SKM-1 (cell line): ENCODE results near the gene CDH6.
A peak's percentile ranks its signal among the peaks of the same experiment; 100 is the strongest.

Source experiments
- DNase-seq: peaks from one replicate; lab custom pipeline; 2025; ENCODE audit not compliant: unreplicated experiment; lab: John Stamatoyannopoulos, UW

CDH6 gene

DNA sequence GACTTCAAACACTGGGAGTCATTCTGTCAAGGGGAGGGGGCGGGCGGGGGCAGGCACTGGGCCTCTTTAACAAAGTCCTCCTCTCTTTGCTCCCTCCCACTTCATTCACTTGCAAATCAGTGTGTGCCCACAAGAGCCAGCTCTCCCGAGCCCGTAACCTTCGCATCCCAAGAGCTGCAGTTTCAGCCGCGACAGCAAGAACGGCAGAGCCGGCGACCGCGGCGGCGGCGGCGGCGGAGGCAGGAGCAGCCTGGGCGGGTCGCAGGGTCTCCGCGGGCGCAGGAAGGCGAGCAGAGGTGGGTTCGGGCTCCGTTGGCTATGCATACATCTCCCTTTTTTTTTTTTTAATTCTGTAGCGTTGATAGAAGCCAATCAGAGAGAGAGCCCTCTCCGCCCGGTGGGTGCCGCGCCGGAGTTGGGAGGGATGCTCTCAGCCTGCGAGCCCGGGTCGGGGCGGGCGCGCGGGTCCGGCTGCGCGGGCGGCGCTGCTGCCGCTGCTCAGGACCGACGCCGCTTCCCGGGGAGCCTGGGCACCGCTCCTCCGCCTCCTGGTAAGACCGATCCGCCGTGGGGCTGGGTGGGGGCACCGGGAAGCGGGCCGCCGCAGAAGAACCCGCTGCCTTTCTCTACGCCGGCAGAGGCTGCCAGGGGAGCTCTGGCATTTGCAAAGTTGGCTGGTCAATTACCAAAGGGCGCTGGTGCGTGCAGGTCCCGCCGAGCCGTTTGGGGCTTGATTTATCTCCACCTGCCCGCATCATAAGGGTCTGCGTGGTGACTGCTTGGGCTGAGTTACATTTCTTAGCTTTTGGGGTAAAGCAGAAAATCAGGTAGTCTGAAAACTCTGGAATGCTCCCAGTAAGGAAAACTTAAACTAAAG lies at the start of gene CDH6:
CDH6 (plus strand) TSS at position 96 of the 877 bp plus-strand sequence. CDS start 73,788 bp downstream, outside the sequence.
- DNase-seq = no peak

DNA sequence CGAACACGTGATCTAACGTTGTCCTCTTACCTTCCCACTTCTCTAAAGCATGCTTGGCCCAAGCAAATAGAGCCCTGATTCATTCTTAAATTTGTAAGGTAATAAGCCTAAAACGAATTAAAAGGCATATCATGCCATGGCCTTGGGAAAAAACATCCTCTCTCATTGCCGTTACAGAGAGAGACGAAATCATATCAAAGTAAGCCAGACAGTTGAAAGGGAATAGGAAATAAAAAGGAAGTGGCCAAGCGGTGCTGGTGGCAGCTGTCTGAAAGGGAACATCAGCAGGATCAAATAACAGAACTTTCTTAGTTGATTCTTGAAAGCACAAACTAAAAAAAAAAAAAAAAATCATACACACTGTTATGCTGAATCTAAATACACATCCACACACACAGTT lies 49.1 kb upstream of the CDH6 start:
- no peak for DNase-seq

DNA sequence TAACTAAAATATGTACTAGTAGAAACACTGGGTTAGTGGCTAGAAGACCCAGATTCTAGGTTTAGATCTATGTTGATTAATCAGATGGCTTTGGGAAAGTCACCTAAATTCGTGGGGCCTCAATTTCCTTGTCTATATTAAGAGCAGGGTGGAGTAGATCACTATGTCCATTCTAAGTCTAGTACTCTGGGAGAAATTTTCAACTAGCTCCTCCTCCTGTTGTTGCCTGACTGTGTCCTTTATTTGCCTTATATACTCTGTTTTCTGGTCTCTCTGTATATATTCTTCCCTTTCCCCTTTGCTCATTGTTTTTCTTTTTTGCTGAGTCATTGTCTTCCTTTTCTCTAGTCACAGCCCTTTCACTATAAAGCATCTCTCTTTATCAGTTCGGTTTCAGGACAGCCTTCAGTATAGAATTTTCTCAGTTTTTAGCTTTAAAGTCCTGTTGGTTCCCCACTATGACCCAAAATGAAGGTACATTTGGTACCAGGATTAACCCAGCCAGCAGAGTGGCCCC lies 44.5 kb upstream of the CDH6 start:
- no peak for DNase-seq

DNA sequence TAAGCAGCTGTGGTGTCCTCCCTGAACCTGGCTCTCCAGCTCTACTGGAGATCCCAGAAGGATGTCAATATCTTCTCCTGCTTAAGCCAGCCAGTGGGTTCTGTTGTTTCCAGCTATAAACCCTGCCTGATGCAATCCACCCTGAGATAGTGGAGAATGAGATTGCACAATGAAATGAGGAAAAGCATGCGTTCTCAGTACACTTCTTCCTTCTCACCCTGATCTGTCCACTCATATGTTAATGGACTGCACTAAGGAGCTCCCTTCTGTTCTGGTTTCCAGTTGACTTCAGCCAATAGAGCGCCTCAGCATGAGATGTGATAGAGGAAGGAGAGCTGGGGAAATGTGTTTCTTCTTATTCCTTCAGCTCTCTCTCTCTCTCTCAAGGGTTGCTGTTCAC lies 40.0 kb upstream of the CDH6 start:
- peak; percentile 77 for DNase-seq

DNA sequence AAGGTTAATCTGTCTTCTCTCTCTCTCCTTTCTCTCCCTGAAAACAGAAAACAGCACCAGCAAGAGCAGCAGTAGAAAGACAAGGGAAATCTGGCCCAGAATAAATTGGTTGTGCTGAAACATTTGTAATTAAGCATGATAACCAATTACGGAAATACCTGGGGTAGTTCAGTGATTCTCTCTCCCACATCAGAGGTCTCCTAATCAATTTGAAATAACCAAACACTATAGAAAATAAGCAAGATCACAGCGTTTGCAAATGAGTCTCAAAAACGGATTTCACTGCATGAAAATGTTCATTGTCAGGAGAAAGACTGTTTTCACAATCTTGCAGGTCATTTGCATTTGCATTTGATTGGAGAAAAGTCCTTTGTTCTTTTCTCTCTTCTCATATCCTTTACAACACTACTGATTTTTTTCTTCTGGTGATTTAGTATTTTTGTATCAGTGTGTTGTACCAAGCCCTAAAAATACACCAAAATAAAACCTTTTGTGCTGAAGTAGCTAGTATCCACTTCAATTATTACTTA lies 36.8 kb upstream of the CDH6 start:
- no peak for DNase-seq

DNA sequence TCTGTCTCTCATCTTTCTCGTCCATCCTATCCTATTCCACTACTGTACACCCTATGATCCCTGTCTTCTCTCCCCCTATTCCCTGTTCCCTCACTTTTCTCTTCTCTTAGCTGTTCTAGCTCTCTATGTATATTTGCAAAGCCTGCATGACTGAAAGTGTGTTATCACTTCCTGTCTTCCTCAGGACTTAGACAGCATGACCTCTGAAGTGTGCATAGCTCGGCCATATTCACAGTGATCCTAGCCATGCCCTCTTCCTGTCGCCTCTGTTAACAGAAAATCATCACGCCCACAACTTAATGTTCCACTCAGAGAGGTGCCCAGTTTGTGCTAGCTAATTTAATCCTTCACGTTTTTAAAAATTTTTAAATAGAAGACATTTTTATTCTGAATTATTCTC lies 35.8 kb upstream of the CDH6 start:
- DNase-seq = no peak

DNA sequence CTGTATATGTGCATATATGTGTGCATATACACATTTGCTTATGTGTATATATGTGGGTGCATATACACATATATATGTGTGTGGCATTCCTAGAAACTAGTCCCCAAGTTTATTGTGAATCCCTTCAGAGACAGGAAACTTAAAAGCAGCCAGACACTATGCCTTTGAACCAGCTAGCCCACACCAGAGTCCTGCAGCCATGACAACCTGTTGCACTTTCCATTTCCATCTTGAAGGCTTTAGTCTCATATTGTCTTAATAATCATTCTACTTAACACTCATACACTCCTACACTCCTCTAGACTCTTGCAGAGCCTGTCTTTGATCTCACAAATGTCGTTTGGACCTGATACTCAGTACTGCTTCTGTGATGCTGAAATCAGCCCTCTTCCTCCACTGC lies 34.8 kb upstream of the CDH6 start:
- DNase-seq = no peak

DNA sequence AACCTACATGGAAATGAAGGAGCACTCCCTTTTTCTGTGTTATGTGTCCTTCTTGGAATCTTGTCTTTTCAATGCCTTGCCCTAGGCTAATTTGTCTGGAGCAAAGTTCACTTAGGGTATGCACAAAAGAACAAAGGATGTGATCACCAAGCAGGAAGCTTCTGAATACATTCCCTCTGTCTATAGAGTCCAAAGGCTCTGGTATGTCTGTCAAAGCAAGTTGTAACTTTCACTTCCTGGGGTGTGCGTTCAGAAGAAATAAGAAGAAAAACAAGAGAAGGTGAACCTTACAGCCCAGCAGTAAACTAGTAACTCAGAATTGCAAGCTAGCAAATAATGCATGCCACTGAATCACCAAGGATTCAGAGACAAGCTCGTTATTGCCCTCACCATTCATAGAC lies 31.7 kb upstream of the CDH6 start:
- no peak for DNase-seq

DNA sequence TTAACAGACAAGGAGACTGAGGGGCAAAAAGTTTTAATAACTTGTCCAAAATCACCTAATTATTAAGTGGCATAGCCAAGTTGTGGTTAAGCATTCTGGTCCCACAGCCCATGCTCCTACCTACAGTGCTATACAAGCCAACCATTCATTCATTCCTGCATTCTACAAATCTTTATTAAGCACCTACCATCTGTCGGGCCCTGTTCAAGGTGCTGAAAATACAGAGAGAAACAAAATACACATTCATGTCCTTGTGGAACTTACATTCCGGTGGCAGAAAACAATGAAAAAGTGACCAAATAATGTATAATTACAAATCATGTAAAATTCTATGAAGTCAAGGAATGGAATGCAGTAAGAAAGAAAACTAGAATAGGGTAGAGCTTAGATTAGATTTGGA lies 27.8 kb upstream of the CDH6 start:
- no peak for DNase-seq

DNA sequence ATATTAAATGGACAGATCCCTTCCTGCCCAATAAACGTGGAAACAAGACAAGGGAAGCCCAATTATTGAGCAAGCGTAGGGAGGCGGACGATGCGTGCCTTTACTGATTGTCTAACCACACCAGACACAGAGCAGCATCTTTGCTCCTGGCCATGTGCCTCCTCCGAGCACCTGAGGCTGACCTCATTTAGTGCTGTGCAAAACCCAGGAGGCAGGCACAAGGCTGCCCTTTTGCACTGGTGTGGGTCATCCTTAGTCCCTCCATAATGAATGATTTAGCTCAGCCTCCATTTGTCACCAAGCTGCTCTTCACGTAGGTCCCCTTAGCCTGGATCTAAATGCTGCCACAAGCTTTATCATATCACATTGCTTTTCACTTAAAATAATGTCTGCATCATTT lies 24.1 kb upstream of the CDH6 start:
- DNase-seq = no peak

DNA sequence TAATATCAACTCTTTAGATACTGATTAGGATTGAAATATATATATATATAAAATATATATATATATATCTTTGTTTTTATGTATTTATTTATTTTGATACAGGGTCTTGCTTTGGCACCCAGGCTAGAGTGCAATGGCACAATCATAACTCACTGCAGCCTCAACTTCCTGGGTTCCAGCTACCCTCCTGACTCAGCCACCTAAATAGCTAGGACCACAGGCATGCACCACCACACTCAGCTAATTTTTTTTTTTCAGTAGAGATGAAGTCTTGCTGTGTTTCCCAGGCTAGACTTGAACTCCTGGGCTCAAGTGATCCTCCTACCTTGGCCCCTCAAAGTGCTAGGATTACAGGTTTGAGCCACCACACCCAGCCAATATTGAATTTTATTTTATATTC lies 20.6 kb upstream of the CDH6 start:
- no peak for DNase-seq

DNA sequence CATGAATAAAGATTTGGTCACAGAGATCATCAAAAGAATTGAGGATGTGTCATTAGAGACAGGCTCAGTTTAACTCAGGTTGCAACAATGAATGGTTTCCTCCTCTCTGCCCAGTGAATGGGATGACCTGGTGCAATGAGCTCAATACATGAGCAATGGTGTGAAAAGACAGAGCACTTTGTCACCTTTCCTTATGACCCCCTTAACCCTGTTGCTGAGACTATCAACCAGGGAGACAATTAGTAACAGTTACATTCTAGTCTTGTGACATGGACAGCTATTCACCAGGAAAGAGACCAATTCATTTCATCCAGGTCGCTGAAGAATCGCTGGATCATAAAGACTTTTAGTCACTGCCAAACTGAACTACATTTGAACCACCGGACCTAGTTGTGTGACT lies 19.9 kb upstream of the CDH6 start:
- DNase-seq = no peak

DNA sequence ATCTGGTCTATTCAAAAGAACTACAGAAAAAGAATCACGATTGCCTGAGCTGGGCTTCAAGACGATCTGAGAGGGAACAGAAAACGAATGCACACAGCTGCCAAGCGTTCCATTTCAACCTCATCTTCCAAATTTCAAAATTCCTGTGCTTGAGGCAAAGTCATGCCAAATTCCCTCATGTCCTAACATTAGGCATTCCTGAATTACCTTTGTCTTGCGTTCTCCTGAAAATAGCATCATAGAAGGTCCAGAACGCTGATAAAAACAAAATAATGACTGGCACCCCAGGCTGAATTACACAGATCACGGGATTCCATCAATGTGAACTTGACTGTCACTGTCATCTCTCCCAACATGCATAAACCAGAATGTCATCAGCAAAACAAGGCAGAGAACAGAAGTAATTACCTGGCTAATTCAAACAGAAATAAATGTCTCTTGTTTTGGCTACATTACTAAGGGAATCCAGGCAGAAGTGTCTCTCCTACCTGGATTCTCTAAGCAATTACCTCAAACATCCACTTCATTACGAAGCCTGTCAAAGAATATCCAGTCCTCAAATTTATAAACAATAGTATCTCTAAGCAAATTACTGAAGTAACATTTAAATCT lies 12.0 kb upstream of the CDH6 start:
- DNase-seq = no peak

DNA sequence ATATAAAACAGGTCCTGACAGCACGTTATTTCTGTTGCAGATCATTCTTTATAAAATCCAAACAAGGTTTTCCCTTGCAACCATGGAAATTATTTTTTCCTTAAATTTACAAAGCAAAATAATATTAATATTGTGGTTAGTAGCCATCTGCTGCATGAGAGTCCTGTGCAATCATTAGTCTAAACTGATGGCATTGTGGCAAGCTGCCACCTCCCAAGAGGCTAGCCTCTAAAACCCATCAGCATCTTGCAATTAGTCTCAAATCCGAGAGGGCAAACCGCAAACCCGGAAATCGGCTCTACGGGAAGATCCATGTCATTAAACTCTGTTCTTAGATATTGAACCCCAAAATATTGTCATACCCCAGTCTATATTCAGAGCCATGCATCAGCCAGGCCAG lies 11.3 kb upstream of the CDH6 start:
- no peak for DNase-seq

DNA sequence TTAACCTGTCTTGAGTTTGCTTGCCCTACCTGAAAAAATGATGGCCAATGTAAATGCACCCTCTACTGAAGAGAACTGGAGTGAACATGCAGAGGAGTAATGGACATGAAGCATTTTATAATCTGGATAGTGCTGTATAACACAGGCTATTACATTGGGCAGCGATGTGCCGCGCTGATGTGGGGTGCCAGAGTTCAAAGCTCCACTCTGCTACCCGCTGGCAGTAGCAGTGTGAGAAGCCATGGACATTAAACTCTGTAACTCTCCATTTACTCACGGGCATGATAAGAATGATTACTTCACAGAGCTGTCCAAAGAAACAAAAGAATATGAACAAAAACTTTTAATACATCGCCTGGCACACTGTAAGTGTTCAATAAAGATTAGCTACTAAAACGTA lies 7.5 kb upstream of the CDH6 start:
- no peak for DNase-seq

DNA sequence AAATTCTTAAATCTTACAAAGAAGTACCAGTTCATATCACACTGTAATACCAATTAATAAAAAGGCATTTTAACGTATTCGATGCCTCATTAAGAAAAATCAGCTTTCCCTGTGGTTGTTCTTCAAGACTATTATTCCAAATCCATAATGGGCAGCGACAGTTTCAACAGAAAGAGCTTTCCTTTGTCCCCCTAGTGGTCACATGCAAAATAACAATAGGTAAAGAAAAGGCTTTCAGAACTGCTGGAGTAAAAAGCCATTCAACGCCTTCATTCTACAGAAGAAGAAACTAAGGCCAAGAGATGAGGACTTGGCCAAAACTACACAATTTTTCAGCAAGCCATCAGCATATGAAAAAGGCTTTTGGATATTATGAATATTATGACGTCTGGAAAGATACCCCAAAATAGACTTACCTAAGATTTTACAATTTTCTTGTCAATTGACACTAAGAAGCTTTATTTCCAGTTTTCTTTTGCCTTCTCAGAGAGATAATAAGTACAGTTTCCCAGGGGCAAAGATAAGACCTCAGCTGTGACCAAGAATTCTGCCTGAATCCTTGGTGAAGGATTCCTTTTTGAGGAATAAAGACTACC lies 6.7 kb upstream of the CDH6 start:
- DNase-seq = peak; percentile 13

DNA sequence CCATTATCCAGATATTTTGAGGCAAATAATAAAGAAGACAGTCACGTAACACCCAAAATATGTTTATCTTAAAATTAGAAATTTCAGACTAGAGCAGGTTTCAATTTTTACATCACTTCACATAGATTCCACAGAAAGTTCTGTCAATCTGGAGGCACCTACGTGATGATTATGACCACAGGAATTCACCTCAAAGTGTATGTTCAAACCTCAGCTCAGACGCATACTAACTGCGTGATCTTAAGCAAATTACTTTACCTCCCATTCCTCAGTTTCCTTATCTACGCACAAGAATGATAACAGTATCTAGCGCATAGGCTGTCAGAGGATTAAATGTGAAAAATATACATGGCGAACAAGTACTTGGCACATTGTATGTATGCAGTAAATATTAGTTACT lies 5.9 kb upstream of the CDH6 start:
- no peak for DNase-seq

DNA sequence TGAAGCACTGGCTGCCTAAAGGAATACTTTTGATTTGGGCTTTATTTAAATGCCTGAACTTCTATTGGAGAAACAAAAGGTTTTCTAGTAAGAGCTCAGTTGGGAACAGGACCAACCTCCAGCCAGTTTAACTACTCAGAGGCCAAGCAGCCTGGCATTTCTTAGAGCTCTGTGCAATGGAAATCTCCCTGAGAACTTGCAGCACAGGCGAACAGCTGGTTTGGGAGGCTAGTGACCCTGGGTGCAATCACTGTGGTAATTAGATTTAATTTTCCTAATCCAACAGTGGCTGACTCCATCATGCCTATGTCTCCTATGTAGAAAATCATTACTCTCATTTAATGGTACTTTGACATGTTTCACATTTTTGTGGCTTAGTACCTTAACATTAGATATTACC lies 1.0 kb upstream of the CDH6 start:
- no peak for DNase-seq

DNA sequence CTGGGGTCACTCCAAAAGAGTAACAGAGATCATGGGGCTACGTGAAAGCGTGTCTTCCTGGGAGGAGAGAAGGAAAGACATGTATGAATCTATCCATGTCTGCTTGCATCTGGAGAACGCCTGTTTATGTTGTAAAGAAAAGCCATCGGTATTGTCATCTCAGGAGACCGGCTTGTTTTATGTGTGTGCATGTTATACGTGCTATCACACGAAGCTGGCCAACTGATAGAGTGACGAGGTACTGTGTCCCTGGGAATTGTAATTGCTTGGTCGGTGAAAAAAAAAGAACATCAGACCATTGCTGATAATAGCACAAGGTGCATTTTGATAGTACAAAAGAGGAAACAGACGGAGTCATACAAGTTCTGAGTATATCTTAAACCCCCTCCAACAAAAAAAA lies 370 bp upstream of the CDH6 start:
- no peak for DNase-seq

DNA sequence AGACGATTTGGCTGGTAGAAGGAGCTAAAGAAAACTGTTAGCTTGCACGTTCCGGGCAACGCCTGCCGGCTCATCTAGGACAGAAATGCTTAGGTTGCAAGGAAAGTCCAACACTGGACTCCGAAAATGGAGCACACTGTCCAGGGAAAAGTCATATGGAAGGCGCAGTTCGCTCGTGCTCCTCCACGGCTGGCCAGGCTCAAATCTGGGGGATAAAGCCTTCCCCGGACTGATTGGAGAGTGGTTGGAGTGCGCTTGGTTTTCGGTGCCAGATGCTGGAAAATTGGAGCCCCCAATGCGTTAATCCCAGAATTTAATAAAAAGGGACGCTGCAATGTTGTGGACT lies 955 bp downstream of the CDH6 start:
- DNase-seq = no peak

DNA sequence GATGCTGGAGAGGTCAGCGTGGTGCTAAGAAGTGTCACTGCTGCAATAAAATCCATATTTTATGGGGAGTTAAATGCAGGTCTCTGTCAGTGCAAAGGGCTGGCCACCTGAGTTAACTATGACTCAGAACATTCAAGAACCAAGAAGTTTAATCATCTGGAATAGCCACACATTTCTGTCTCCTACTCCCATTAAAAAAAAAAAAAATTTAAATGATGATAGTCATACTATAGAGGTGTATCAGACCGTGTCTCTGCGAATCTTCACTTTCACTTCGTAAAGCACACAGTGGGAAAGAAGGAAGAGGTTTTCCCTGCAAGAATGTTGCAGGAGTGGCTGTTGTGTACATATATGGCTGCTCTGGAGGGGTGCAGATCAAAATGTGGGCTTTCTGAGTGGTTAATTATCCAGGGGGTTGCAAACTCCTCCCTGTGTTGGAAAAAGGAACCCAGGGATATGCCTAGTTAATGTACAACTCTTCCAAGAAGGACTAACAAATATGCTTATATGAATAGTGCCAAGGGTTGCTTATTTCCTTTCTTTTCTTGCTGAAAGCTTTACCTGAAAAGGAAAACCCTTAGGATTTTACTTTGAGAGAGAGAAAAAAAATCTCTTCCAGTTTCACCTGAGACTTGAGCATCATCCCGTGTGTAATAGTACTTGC lies 1.5 kb downstream of the CDH6 start:
- DNase-seq = no peak
